GM19099 (cell line): ENCODE results near the gene TPO.

Experiments used
- POLR2A ChIP-seq: IDR thresholded peaks from 3 replicates; pipeline ENCODE4 v1.6.1; 2011; ENCODE audit warnings: low read depth; ENCODE audit not compliant: insufficient read length; ENCODE audit errors: extremely low read depth

Gene TPO

GRCh38 chr2:1462994-1463393 is 49.7 kb downstream of the TPO start:
- no peak for TF ChIP-seq POLR2A

GRCh38 chr2:1472350-1472749 is 59.1 kb downstream of the TPO start:
- no peak for TF ChIP-seq POLR2A

DNA sequence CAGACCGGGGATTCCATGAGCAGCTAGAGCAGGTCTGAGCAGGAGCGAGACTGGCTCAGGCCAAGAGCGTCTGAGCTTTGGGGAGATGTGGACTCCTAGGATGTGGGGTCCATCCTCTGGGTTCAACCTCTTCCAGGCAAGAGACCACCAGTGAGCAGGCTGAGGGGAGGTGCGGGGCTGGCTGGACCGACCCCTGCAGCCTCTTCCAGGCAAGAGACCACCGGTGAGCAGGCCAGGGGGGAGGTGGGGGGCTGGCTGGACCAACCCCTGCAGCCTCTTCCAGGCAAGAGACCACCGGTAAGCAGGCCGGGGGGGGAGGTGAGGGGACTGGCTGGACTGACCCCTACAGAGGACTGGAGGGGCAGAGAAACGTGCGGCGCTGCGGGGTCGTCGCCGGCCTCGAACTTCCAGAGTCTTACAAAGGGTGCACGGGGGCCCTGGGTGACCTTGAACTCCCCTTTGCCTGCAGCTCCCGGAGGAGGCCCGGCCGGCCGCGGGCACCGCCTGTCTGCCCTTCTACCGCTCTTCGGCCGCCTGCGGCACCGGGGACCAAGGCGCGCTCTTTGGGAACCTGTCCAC is 63.4 kb downstream of the TPO start:
- no peak for TF ChIP-seq POLR2A

DNA sequence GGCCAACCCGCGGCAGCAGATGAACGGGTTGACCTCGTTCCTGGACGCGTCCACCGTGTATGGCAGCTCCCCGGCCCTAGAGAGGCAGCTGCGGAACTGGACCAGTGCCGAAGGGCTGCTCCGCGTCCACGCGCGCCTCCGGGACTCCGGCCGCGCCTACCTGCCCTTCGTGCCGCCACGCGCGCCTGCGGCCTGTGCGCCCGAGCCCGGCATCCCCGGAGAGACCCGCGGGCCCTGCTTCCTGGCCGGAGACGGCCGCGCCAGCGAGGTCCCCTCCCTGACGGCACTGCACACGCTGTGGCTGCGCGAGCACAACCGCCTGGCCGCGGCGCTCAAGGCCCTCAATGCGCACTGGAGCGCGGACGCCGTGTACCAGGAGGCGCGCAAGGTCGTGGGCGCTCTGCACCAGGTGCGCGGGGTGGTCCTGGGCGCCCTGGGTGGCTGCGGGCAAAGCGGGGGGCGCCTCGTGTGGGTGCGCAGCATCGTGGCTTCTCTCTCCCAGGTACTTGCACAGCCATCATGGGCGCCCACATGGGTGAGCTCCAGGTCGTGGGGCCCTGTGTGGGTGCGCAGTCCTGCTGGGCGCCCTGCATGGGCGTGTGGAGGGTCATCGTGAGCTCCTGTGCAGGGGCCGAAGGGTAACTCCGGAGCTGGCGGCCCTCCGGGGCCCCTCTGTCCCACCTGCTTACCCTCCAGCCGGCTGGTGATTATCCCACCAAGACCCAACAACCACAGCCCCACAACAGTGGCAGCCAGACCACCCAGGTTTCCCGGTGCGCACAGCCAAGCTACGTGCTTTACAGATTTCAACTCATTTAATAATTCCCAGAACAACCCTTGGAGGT is 64.2 kb downstream of the TPO start:
- TF ChIP-seq POLR2A, result no peak

GRCh38 chr2:1478311-1479305 is 65.3 kb downstream of the TPO start:
- TF ChIP-seq POLR2A, result no peak

DNA sequence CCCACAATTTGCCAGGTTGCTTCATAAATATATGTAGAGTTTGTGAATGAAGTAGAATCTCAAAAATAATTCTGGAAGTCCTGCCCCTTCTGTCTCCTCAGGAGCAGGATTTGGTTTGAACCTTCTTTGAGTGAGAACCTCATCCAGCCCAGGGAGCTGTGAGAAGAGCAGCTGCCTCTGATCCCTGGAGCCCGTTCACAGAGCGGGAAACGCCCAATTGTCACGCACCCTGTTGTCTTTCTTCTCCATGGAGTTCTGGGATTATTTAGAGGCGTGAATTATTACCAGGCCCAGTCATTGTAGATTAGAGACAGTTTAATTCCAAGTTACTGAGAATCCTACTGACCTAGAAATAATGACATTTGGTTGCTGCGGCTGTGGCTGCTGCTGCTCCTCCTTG is 66.1 kb downstream of the TPO start:
- no peak for TF ChIP-seq POLR2A

- no peak for TF ChIP-seq POLR2A
Measured at GRCh38 chr2:1480671-1481076, 67.4 kb downstream of the TPO start.

GRCh38 chr2:1481406-1482252 is 68.4 kb downstream of the TPO start:
- no peak for TF ChIP-seq POLR2A

- no peak for TF ChIP-seq POLR2A
Measured at GRCh38 chr2:1482253-1482675, 69.0 kb downstream of the TPO start.

GRCh38 chr2:1482981-1483380 is 69.7 kb downstream of the TPO start:
- TF ChIP-seq POLR2A, result no peak

GRCh38 chr2:1483551-1483950 is 70.3 kb downstream of the TPO start:
- no peak for TF ChIP-seq POLR2A

DNA sequence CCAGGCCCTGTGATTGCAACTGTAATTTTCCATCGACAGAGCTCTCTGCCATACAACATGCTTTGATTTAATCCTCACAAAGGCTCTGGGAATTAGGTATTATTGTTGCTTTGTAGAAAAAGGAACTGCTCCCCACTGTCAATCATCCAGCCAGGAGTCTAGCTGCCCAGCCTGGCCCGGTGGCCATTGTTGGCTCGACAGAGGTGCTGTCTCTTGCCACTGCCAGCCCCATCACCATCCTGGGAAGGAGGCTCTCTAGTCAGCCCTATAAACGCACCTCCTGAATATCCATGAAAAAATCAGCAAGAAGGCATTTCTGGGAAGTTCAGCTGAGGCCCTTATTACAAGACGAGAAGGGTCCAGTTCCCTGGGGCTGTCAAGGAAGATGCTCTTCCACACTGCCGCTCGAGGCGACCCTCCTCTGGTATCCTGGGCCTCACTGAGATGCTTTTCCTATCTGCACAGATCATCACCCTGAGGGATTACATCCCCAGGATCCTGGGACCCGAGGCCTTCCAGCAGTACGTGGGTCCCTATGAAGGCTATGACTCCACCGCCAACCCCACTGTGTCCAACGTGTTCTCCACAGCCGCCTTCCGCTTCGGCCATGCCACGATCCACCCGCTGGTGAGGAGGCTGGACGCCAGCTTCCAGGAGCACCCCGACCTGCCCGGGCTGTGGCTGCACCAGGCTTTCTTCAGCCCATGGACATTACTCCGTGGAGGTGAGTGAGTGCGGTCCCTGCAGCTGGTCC is 71.0 kb downstream of the TPO start:
- TF ChIP-seq POLR2A, result no peak

- TF ChIP-seq POLR2A, result no peak
Measured at GRCh38 chr2:1486670-1487069, 73.4 kb downstream of the TPO start.

GRCh38 chr2:1487758-1488157 is 74.5 kb downstream of the TPO start:
- no peak for TF ChIP-seq POLR2A
